Measurements from ENCODE around the gene PELI3.

- TF ChIP-seq CTCF (IDR thresholded peaks at IDR 0.05) = no peak
- no peak for TF ChIP-seq POLR2A (IDR thresholded peaks at IDR 0.05)
Observed at GRCh38 chr11:66484806-66485380, 18.2 kb downstream of the PELI3 start.
